Common myeloid progenitor, CD34-positive (primary cell): ENCODE measurements around the gene CACNA1D.

Experiments used
- CTCF ChIA-PET: fragments of 350-600 bp; sonication (Branson Sonifier 250); formaldehyde crosslinking; loops from one replicate; lab custom pipeline; 2021; ENCODE audit warnings: antibody characterized with exemption; lab: Charles Lee
- POLR2A ChIA-PET: fragments of 350-600 bp; sonication (Branson Sonifier 250); formaldehyde crosslinking; loops from one replicate; lab custom pipeline; 2021; ENCODE audit warnings: antibody characterized with exemption; lab: Charles Lee
- DNase-seq, 3 donors: peaks; one replicate each; pipeline versions ENCODE4 v3.0.0 to v3.0.0-alpha.2; 2013
- H3K27ac ChIP-seq, 2 experiments: 1 replicate in 1 of 2; 2 replicates in 1 of 2; pipeline ENCODE4 v1.7.0; 2013; ENCODE audit warnings: inconsistent platforms in 2 of 2, low read length in 2 of 2, mild to moderate bottlenecking in 2 of 2, low read depth in 1 of 2, moderate library complexity in 1 of 2; ENCODE audit not compliant: severe bottlenecking in 2 of 2, insufficient read depth in 1 of 2, poor library complexity in 1 of 2
- H3K27me3 ChIP-seq, 5 experiments: replicated peaks in 2 of 5; 1 replicate in 3 of 5; 2 replicates in 2 of 5; pipeline versions ENCODE4 v1.6.1 to v1.7.0; 2013; ENCODE audit warnings: low read length in 4 of 5, mild to moderate bottlenecking in 2 of 5, moderate library complexity in 2 of 5, inconsistent platforms in 1 of 5; ENCODE audit not compliant: insufficient read depth in 5 of 5, control insufficient read depth in 4 of 5
- H3K36me3 ChIP-seq, 4 experiments: 1 replicate in 2 of 4; 2 replicates in 2 of 4; pipeline versions ENCODE4 v1.6.1 to v1.7.0; 2013; ENCODE audit warnings: low read length in 3 of 4, control low read depth in 1 of 4, mild to moderate bottlenecking in 1 of 4; ENCODE audit not compliant: control insufficient read depth in 4 of 4, insufficient read depth in 4 of 4
- H3K4me1 ChIP-seq, 4 experiments: 1 replicate in 3 of 4; 2 replicates in 1 of 4; pipeline versions ENCODE4 v1.6.1 to v1.7.1; 2013; ENCODE audit warnings: low read length in 3 of 4, mild to moderate bottlenecking in 3 of 4, control low read depth in 1 of 4, inconsistent platforms in 1 of 4, moderate library complexity in 1 of 4; ENCODE audit not compliant: control insufficient read depth in 4 of 4, insufficient read depth in 4 of 4; ENCODE audit errors: control extremely low read depth in 1 of 4
- H3K4me3 ChIP-seq, 7 experiments: 1 replicate in 4 of 7; 2 replicates in 3 of 7; pipeline versions ENCODE4 v1.5.1 to v1.7.0; 2013; ENCODE audit warnings: mild to moderate bottlenecking in 7 of 7, low read length in 6 of 7, moderate library complexity in 6 of 7, inconsistent platforms in 2 of 7, low read depth in 2 of 7, control low read depth in 1 of 7; ENCODE audit not compliant: insufficient read depth in 4 of 7, control insufficient read depth in 1 of 7; ENCODE audit errors: extremely low read depth in 1 of 7
- H3K9me3 ChIP-seq, 5 experiments: 1 replicate in 4 of 5; 2 replicates in 1 of 5; pipeline versions ENCODE4 v1.6.1 to v1.7.1; 2013; ENCODE audit warnings: low read length in 4 of 5, mild to moderate bottlenecking in 2 of 5, inconsistent platforms in 1 of 5, low read depth in 1 of 5, moderate library complexity in 1 of 5; ENCODE audit not compliant: control insufficient read depth in 4 of 5, insufficient read depth in 2 of 5; ENCODE audit errors: control extremely low read depth in 1 of 5
- WGBS: methylation state at CpG from one replicate; pipeline ENCODE4 v1.1.5; 2013; ENCODE audit not compliant: insufficient coverage; 5-methylcytosine and 5-hydroxymethylcytosine counted together

CACNA1D gene

GRCh38 chr3:53763353-53763752 lies 268.9 kb downstream of the CACNA1D start:
- no peak for DNase-seq
- H3K36me3 ChIP-seq: no peaks in the 10 kb centered on the region
- H3K9me3 ChIP-seq: no peaks in the 10 kb centered on the region
- ChIA-PET POLR2A (no interaction called here), CTCF (no interaction called here)
- H3K27ac ChIP-seq: no peak overlapping the region
- peaks cover 0 to 2% (median 0%) of the 10 kb centered on the region in 5 experiments for H3K27me3 ChIP-seq
- H3K4me1 ChIP-seq: no peaks in the 10 kb centered on the region
- WGBS: 100% methylated on average over 7 of the region's 7 CpGs
- no peak overlapping the region for H3K4me3 ChIP-seq

GRCh38 chr3:53764026-53764775 lies 269.8 kb downstream of the CACNA1D start:
- Histone ChIP-seq H3K4me3 (no peak overlapping the region), H3K4me1 (no peaks in the 10 kb centered on the region), H3K9me3 (no peaks in the 10 kb centered on the region), H3K27ac (no peak overlapping the region), H3K36me3 (no peaks in the 10 kb centered on the region), H3K27me3 (peaks cover 0 to 2% (median 0%) of the 10 kb centered on the region in 5 experiments)
- WGBS: 92% methylated on average over 14 of the region's 14 CpGs
- DNase-seq: no peak
- ChIA-PET POLR2A (no interaction called here), CTCF (no interaction called here)

DNA sequence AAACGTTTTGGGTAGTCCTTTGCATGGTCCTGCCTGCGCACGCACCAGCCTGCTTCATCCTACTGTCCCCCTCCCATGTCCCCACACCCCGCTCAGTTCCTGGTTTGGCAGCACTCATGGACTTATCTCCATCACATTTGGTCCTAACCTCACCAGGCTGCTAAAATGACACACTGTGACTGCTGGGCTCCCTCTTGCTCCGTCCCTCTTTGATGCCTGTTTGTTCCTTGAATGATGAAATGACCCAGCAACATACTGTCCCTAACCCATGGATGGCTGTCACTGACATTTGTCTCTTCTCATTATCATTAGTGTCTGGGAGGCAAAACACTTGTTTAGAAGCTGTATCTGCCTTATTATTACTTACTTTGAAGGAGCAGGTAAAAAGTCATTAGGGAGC lies 271.3 kb downstream of the CACNA1D start:
- WGBS: 98% methylated on average over 5 of the region's 5 CpGs
- no peaks in the 10 kb centered on the region for H3K9me3 ChIP-seq
- no peak overlapping the region for H3K27ac ChIP-seq
- no peaks in the 10 kb centered on the region for H3K4me1 ChIP-seq
- ChIA-PET POLR2A (no interaction called here), CTCF (no interaction called here)
- no peak overlapping the region for H3K4me3 ChIP-seq
- no peak for DNase-seq
- peaks cover 0 to 5% (median 0%) of the 10 kb centered on the region in 5 experiments for H3K27me3 ChIP-seq
- no peaks in the 10 kb centered on the region for H3K36me3 ChIP-seq

DNA sequence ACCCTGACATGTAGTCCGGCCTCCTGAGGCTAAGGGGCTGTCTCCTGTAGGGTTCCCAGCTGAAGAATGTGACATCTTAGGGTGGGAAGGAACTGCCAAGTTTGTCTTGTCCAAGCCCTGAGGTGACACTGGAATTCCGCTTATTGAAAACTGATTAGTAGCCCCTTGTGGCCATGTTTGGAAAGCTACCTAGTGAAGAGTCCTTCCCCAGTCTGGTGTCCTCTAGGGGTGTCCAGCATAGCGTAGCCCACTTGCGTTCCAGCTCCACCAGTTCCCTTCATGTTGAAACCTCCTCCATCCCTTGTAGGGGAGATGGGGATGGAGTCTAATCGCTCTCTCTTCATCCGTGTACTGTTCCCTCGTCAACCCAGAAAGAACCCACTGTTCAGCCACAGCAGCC lies 272.3 kb downstream of the CACNA1D start:
- no peak overlapping the region for H3K27ac ChIP-seq
- no peaks in the 10 kb centered on the region for H3K36me3 ChIP-seq
- H3K27me3 ChIP-seq: peaks cover 0 to 6% (median 0%) of the 10 kb centered on the region in 5 experiments
- H3K9me3 ChIP-seq: no peaks in the 10 kb centered on the region
- H3K4me3 ChIP-seq: no peak overlapping the region
- ChIA-PET CTCF (no interaction called here), POLR2A (no interaction called here)
- H3K4me1 ChIP-seq: no peaks in the 10 kb centered on the region
- no peak for DNase-seq
- WGBS: 97% methylated on average over 5 of the region's 7 CpGs

DNA sequence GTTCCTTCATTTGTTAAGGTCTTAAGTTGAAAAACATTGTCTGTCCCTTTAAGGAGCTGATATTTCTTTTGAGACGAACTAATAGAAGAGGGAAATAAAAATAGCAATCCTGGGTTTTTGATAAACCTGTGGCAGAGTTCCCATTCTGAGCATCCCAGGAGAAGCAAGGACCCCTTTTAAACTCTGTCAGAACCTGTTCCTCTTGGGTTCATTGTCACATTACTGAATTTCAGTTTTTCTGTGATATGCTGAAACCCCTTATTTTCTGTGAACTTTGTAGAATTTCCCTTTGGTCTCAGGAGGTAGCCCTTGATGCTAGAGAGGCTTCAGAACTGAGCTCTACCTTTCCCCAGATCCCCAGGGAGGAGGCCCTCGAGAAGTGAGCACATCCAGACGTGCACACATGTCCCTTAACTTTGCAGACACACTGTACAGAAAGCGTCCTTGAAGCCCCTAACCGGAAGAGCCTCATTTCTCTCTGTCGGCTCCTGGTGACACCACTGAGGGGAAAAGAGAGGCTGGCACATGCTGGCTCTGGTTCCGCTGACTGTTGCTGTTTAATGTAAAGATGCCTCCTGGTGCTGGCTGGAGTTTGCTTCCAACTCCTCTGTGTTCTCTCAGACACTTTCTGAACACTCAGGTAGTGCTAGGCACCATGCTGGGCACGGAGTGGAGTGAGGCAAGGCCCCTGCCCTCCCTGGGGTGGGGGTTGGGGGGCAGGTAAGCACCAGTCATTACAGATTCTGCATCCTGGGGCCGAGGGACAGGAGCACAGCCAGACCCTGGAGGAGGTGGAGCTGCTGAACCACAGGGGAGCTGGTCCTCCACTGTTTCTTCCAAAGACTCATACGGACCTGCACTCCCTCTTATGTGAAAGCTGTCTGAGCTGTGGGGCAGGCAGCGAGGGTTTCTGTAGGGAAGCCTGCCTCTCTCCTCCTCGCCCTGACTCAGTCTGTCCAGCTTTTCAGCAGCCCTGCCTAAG lies 274.4 kb downstream of the CACNA1D start:
- Histone ChIP-seq H3K4me3 (no peak overlapping the region), H3K27me3 (peaks cover 0 to 7% (median 0%) of the 10 kb centered on the region in 5 experiments), H3K4me1 (no peaks in the 10 kb centered on the region), H3K36me3 (no peaks in the 10 kb centered on the region), H3K27ac (no peak overlapping the region), H3K9me3 (no peaks in the 10 kb centered on the region)
- 93% methylated on average over 9 of the region's 12 CpGs for WGBS
- no peak for DNase-seq
- POLR2A ChIA-PET: no interaction called here
- CTCF ChIA-PET: no interaction called here

DNA sequence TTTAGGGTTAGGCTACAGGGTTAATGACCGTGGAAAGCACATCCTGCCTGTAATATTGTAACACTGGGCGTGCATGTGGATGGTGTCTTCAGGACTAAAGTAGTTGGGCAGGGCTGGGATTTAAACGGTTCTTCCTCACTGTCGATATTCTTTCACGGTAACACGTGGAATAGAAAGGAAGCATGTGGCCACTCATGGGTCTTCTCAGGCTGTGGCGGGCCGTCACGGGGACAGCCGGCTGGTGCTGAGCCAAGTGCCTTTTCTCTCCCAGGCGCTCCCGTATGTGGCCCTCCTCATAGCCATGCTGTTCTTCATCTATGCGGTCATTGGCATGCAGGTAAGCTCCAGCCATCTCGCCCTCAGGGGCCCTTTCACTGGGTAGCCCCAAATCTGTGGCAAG lies 278.2 kb downstream of the CACNA1D start:
- ChIA-PET POLR2A (interaction anchor here (0.9 kb wide), 1 partner anchor 42 kb away, joined by 3 read pairs; no protein-coding TSS in a partner anchor), CTCF (no interaction called here)
- no peak overlapping the region for H3K4me3 ChIP-seq
- H3K4me1 ChIP-seq: peaks cover 0 to 6% (median 4%) of the 10 kb centered on the region in 4 experiments
- H3K27ac ChIP-seq: no peak overlapping the region
- H3K9me3 ChIP-seq: no peaks in the 10 kb centered on the region
- no peak for DNase-seq
- WGBS: 98% methylated on average over 14 of the region's 14 CpGs
- peaks cover 0 to 7% (median 0%) of the 10 kb centered on the region in 5 experiments for H3K27me3 ChIP-seq
- H3K36me3 ChIP-seq: no peaks in the 10 kb centered on the region
